GM12891 (cell line): ENCODE data around the gene CDH15.

Experiments used
- POLR2A ChIP-seq: IDR thresholded peaks from 2 replicates; pipeline ENCODE4 v1.6.1; 2011; ENCODE audit warnings: low read depth, low read length, control low read depth
- SPI1 ChIP-seq: IDR thresholded peaks from 2 replicates; pipeline ENCODE4 v1.6.1; 2011; ENCODE audit warnings: low read depth, low read length, control low read depth

GRCh38 chr16:89153848-89154271 lies 17.7 kb upstream of the CDH15 start:
- TF ChIP-seq SPI1 (no peak), POLR2A (no peak)
